Ovary (tissue), 3 donors: ENCODE results near the gene SYNGR4.
A peak's percentile ranks its signal among the peaks of the same experiment; 100 is the strongest.

Source experiments
- EP300 ChIP-seq: sonication (generic); formaldehyde crosslinking; IDR thresholded peaks from one replicate; pipeline ENCODE4 v1.6.1; 2017; ENCODE audit warnings: antibody characterized with exemption
- POLR2A ChIP-seq: fragments of 450-650 bp; IDR thresholded peaks from one replicate; pipeline ENCODE4 v1.6.1; 2017; ENCODE audit warnings: antibody characterized with exemption, mild to moderate bottlenecking, moderate library complexity
- TF ChIP-seq, protein P1 (sequence below), 3 donors: fragments of 450-650 bp in 2 of 3; fragments of 200-600 bp in 1 of 3; IDR thresholded peaks; one replicate each; pipeline versions ENCODE4 v1.5.1 to v1.8.0; 2016 to 2022; ENCODE audit warnings: antibody characterized with exemption in 3 of 3, mild to moderate bottlenecking in 1 of 3
- donor health status: DM: no; HTN: no; CAD: no.

DNA sequence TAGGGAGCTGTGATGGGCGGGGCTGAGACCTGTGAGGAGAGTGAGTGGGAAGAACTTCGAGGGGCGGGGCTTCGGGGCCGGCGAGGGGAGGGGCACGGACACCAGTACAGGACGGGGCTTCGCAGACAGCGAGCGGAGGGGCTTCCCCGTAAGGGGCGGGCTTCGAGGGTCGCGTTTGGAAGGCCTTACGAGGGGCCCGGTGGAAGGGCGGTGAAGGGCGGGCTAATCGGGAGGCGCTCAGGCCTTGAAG is 42.9 kb upstream of the SYNGR4 start:
- TF ChIP-seq, protein P1, sequence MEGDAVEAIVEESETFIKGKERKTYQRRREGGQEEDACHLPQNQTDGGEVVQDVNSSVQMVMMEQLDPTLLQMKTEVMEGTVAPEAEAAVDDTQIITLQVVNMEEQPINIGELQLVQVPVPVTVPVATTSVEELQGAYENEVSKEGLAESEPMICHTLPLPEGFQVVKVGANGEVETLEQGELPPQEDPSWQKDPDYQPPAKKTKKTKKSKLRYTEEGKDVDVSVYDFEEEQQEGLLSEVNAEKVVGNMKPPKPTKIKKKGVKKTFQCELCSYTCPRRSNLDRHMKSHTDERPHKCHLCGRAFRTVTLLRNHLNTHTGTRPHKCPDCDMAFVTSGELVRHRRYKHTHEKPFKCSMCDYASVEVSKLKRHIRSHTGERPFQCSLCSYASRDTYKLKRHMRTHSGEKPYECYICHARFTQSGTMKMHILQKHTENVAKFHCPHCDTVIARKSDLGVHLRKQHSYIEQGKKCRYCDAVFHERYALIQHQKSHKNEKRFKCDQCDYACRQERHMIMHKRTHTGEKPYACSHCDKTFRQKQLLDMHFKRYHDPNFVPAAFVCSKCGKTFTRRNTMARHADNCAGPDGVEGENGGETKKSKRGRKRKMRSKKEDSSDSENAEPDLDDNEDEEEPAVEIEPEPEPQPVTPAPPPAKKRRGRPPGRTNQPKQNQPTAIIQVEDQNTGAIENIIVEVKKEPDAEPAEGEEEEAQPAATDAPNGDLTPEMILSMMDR (IDR thresholded peaks at IDR 0.05), result no peak
- TF ChIP-seq POLR2A (peak; percentile 62), EP300 (no peak)
